NCI-H1436 treated with DMSO at 0.1 percent for 48 hours (cell line): ENCODE data around the gene LENG1.
A peak's percentile ranks its signal among the peaks of the same experiment; 100 is the strongest.

Experiments
- DNase-seq: peaks from one replicate; lab custom pipeline; 2025; lab: John Stamatoyannopoulos, UW

Gene LENG1

DNA sequence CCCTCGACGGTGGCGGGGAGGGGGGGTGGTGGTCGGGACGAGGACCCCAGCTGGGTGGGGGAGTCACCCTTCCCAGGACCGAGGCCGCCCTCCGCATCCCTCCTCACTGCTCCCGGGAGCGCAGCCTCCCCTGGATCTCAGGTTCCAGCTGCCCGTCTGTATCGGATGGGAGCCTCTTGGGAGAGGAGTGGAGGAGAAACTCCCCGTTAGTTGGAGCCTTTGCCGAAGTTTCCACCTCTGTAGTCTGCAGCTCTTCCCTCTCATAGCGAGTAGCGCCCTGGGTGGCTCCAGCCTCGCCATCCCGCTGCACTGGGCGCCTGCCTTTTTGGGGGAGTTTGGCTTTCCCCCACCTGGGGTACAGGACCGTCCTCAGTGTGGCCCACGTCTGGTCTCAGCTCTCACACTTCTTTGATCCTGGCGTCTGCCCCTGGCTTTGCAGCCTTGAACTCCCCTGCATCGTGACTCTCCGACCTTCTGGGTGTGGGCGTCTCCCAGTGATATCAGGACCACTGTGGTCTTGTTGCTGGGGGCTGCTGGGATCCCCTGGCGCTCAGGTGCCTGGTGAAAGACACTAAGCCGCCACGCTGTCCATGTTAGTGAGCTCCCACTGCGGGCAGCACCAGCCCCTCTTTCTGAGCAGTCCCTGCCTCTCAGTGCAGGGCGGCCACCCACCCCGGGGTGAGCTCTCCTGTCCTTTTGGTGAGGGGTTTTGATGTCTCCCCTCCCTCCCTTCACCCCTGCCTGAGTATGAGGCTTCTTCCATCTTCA lies 20.8 kb downstream of the LENG1 start:
- no peak for DNase-seq

DNA sequence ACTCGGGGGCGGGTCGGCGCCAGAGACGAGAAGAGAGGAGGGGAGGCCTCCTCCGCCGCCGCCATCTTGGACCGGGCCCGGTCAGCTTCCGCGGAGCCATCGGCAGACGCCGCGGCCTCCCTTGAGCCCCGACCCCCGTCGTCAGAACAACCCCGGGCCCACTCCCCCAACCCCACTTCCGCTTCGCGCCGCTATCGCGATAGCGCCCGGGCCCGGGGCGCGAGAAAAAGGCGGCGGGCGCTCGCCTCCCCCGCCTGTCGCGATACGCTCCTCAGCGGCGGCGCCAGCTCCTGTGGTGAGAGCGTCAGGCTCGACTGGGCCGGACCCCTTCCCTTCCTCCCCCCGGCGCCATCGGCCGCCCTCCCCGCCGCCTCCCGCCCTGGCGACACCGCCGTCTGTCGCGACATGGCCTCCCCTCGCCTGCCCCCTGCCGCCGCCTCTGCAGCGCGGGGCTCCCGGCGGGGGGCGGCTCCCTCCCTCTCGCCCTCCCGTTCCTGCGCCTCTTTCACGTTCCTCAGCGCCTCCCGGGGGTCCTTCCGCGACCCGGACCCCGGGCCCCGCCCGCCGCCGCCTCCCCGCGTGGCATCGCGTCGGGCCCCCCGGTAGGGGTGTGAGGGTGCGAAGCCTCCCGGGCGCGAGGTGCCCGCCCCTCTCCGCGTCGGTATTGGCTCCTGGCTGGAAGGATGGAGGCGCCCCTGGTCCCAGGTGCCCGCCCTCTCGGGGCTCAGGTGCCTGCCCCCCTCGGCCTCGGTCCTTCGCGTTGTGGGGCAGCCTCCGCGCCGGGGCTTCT lies 21.6 kb downstream of the LENG1 start, which contains the start of gene CNOT3:
Gene CNOT3, plus strand, starts transcription at position 64 of the 790 bp plus-strand sequence. CDS start 5,217 bp downstream, outside the sequence.
- DNase-seq = no peak

DNA sequence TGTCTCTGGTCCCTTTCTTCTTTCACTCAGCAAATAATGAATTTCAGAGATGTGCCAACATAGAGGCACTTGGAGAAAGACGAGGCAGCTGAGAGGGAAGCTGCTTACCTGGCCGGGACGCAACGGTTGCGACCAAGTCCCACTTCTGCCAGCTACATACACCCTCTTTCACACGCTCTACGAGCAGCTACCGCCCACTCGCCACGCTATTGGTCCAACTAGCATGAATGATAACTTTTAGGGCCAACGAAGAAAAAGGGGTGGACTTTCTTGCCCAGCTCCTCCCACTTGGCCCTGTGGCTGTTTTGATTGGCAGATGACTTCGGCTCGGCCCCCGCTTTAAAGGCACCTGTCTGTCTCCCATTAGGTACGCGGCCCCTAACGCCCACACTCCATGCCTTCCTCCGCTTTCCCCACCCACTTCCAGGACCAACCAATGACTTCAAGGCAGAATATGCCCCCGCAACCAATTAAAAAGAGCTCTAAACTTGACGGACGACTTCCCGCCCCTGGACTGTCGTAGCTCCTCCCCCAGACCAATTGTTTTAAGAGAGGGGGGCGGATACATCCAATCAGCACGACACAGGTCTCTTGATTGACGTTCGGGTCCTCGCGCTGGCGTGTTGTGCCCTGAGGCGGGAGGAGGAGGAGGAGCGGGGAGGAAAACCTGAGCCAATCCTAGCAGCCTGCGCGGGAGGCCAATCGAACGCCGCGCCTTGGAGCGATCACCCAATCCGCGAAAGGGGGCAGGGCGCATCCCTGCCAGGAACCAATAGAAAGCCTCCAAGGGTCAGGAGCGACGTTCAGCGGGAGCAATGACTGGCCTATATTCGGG lies 22.4 kb downstream of the LENG1 start:
- DNase-seq = peak; percentile 100

DNA sequence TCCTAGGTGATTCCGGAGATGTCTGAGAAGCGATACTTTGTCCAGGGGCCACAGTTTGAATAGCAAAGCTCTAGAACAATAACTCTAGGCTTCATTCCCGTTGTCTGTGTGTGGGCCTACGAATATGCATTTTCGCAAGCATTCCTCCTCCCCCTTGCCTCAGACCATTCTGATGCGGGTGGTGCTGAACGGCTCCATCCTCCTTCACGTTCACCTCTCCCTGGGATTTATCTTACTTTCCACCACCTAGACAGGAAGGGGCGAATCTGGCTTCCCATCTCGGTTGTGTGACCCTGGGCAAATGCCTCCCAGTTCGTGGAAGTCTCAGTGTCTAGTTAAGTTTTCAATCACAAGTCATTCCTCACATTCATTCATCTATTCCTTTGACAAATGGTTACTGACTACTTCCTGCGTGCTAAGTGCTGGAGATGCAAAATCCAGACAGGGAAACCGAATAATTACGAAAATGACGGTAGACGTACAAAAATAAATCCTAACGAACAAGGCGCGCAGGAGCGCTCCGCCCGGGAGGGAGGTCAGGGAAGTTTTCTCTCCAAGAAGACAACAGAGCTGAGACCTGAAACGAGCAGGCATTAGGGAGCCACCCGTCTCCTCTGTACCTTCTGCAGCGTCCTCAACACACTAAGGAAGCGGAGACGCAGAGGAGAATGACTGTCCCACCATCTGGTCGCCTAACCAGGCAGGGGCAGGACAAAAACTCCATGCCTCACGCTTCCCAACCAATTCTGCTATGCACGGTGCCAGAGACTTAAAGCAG lies 23.2 kb downstream of the LENG1 start:
- DNase-seq = no peak

DNA sequence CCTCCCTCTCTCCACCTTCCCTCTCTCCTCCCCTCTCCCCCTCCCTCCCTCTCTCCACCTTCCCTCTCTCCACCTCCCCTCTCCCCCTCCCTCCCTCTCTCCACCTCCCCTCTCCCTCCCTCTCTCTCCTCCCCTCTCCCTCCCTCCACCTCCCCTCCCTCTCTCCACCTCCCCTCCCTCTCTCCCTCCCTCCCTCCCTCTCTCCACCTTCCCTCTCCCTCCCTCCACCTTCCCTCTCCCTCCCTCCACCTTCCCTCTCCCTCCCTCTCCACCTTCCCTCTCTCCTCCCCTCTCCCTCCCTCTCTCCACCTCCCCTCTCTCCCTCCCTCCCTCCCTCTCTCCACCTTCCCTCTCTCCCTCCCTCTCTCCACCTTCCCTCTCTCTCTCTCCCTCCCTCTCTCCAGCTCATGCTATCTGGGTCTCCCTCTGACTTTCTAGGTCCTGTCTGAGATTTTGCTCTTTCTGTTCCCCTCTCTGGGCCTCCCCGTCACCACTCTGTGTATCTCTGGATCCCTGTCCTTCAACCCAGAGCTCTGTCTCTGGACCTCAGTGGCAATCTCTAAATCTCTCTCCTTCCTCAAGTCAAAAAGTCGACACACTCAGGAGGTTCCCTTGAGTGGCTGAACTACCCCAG lies 25.4 kb downstream of the LENG1 start:
- DNase-seq = no peak

DNA sequence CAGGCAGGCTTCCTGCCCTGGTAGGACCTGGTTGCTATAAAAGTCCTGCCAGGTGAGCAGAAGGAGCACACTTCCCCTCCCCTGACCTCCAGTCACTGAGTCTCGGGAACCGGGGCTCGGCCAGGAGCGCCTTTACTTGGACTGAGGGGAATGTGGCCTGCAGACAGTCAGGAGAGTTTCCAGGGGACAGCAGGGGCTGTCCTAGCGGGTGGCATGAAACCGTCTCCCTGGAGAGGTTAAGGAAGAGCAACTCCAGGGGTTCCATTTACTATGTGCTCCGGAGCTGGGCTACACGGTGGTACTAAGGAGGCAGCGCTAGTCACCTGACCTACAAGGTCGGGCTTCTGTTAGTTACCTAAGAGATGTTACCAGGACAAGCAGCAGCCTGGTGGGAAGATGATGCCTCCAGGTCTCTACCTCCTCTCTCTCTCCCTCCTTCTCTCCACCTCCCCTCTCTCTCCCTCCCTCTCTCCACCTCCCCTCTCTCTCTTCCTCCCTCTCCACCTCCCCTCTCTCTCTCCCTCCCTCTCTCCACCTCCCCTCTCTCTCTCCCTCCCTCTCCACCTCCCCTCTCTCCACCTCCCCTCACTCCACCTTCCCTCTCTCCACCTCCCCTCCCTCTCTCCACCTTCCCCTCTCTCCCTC lies 26.1 kb downstream of the LENG1 start:
- DNase-seq = peak; percentile 78

DNA sequence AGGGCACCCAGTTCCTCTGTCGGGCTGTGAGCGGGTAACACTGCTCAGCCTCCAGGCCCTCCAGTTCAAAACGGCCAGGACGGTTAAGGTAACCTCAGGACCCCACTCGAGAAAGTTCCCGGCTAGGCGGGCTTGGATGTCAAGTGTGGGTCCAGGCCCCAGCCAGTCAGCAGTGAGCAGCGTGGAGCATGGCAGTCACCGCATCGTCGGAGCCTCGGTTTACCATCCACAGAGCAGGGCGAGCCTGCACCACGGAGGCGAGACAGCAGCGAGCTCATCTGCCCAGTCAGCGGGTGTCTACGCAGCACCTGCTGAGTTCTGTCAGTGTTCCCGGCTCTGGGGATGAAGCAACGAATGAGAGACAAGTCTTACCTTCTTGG lies 29.9 kb downstream of the LENG1 start:
- no peak for DNase-seq

DNA sequence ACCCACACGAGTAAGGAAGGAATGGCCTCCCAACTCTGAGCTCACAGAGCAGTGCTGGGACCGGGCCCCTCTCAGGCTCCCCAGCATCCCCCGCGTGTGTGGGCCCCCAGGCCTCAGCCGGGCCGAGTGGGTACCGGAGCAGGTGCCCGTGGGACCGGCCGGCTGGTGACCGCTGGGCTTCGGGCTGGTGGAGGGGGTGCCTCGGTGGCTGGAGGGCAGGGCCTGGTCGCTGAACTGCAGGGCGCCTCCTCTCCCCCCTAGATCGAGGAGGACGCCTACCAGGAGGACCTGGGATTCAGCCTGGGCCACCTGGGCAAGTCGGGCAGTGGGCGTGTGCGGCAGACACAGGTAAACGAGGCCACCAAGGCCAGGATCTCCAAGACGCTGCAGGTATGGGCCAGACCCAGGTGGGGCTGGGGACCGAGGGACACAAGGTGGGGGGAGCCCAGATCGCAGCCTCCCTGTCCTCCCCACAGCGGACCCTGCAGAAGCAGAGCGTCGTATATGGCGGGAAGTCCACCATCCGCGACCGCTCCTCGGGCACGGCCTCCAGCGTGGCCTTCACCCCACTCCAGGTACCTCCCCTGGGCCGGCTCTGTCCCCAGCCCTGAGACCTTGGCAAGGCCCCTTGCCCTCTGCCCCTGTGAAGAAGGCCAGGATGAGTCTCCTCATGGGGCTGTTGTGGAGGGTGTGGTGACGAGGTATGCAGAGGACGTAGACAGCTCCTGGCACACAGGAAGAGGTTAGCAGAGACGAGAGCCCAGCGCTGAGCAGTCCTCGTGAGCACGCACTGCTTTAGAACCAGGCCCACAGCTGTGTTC lies 30.5 kb downstream of the LENG1 start:
- no peak for DNase-seq

DNA sequence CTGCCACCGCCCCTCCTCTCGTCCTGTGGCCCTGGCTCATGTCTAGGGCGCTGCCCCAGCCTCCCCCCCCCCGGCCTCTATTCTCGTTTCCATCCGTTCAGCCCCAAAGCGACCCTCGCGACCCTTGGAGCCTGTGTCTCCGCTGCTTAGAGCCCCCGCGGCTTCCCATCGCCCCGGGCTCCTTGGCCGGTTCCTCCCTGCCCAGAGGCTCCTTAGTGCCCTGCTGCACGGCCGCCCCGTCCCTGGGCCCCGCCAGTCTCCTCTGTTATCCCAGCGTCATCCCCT lies 31.1 kb downstream of the LENG1 start:
- DNase-seq = no peak

DNA sequence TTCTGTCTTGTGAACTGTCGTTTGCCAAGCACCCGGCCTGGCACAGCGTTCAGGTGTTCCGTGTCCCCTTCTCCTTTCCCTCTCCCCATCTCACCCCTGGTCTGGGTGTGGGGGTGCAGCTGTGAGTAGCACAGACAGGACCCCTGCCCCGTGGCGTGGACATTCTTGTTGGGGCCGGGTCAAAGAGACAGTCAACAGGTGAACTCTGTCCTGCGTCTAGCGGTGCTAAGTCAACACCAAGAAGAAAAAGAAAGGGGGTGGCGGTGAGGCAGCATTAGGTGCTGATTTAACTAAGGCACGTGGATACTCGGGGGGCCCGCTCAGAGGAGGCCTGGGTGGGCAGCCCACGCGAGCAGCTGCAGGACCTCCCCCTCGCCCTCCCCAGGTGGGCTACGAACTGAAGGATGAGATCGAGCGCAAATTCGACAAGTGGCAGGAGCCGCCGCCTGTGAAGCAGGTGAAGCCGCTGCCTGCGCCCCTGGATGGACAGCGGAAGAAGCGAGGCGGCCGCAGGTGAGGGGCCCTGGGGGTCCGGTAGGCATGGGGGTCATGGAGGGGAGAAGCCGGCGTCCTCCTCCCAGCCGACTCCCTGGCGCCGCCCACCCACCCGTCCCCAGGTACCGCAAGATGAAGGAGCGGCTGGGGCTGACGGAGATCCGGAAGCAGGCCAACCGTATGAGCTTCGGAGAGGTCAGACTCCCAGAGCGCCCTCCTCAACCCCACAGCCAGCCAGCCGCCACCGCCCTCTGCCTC lies 31.7 kb downstream of the LENG1 start:
- no peak for DNase-seq

DNA sequence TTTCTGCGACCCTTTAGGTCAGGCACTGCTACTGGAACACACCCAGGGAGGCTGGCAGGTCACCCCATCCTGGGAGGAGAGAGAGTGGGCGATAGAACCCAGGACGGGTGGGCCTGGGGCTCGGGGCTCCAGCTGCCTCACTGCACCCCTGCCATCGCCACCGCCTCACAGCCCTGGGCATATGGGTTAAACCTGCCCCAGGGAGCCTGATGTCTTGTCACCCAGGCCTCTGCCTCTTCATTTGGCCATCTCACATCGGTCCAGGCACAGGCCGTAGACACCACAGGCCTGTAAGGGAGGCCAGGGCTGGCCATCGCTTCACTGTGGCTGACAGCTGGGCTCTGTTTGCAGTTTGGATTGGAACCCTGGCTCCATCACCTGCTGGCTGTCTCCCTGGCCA lies 33.8 kb downstream of the LENG1 start:
- DNase-seq = no peak

DNA sequence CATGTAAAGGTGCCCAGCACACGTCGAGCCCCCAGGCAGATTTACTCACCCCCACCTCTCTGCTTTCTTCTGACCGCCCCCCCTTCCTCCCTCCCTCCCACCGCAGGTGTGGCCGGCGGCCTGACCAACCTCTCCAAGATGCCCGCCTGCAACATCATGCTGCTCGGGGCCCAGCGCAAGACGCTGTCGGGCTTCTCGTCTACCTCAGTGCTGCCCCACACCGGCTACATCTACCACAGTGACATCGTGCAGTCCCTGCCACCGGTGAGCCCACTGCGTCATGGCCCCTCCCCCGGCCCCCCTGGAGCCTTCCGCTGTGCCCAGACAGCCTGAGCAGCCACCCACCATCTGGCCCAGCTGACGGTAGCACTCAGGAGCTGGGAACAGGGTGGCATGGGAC lies 35.1 kb downstream of the LENG1 start:
- no peak for DNase-seq

DNA sequence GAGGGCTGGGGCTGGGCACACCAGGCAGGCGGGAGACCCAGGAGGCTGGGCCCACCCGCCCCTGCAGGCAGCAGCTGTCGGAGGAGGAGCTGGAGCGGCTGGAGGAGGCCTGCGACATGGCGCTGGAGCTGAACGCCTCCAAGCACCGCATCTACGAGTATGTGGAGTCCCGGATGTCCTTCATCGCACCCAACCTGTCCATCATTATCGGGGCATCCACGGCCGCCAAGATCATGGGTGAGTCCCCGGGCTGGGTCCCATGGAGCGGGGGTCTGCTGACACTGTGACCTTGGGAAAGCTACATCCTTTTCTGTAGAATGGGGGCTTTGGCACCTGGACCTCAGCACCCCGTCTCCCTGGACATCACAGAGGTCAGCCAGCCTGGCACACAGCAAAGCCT lies 35.8 kb downstream of the LENG1 start:
- DNase-seq = no peak

DNA sequence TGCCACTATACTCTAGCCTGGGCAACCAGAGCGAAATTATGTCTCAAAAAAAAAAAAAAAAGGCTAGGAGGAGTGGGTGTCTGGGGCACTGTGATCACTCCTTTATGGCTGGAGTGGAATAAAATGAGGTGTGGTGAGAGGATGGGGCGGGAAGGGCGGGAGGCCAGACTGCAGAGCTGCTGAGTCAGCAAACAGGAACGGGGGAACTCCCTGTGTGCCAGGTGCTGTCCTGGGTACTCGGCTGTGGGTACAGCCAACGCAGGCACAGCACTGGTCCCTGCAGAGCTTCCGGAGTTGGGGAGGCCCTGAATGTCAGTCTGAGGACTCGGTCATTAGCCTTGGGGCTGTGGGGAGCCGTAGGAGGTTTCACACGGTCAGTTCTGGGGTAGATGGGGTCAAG lies 38.3 kb downstream of the LENG1 start:
- no peak for DNase-seq

DNA sequence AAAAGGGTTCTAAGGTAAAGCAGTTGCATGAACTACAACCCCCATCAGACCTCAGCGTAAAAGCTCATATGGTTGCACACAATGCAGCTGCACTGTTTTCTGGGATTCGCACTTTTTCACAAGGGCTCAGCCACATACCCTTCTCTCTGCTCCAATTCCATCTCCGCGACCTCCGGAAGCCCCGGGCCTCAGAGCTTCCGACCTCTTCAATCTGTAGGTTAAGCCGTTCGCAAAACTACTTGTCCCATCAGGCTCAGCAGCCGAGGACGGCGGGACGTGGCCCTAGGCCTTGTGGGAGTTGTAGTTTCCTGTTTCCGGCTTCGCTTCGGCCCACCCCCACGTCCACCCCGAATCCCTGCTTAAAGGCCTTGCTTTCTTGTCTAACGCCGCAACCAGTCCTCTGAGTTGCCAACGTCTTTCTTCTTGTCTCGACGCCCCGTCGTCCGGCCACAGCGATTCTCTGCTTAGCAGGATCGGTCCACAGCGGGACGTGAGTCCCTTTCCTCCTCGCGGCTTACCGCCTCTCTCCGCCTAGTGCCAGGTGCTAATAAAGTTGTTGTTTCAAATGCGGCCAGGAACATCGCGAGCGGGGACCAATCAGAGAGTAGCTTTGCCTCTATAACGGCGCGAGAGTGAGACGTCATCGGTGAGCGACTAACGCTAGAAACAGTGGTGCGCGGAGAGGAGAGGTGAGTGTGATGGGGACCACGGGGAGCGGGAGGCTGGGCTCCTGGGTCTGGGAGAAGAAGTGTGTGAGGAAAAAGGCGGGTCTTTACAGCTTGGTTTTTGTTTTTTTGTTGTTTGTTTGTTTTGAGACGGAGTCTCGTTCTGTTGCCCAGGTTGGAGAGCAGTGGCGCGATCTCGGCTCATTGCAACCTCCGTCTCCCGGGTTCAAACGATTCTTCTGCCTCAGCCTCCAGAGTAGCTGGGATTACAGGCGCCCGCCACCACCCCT lies 44.1 kb downstream of the LENG1 start, which contains the start of the genes PRPF31 and TFPT:
Gene PRPF31, plus strand, starts transcription at position 646 of the 955 bp plus-strand sequence. CDS start 2,525 bp downstream, outside the sequence.
Gene TFPT, minus strand, starts transcription at position 549 of the 955 bp plus-strand sequence. Its CDS starts 388 bp downstream, at position 161.
- peak; percentile 93 for DNase-seq

DNA sequence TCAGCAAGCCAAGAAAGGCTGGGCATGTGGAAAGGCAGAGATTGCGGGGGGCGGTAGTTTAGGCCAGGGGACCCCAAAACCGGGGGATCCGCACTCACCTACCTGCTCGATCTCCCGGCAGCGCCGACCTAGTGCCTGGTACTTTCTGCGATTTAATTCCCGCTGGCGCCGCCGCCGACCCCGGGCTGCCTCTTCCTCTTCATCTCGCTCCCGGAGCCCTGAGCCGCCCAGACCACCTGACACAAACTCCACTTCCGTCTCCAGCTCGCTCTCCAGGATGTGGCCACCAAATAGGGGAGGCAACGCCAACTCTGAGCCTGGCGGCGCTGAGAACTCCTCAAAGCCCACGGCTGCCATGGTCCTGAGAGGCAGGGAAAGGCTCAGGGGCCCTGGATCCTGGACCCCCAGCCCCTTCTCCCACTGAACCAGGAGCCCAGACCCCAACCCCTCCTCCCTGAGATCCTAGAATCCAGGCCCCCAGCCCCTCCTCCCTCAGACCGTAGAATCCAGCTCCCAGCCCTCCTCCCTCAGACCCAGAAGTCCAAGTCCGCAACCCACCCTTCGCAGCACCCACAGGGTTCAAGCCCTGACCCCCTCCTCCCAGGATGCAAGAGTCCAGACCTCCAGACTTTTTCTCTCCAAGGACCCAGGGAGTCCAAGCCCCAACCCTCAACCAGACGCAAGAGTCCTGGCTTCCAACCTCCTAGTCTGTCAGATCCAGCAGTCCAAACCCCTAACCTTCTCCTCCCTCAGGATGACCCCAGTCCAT lies 45.0 kb downstream of the LENG1 start:
- DNase-seq = no peak

DNA sequence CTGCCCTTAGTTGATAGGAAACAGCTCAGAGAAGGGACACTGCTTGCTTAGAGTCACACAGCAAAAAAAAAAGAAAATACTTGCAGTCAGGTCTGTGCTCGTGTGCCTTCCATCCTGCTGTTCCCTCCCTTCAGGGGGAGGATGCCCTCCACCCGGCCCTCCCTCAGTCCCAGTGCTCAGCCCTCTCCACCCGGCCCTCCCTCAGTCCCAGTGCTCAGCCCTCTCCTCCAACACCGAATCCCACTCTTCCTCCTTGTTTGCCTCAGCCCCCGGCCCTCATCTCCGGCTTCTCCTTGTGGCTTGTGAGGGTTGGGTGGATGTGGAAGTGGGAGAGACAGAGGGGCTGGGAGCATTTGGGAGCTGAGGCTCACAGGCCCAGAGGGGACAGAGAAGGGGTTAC lies 49.9 kb downstream of the LENG1 start:
- no peak for DNase-seq
